Measurements from ENCODE around the gene ZNF277.

ZNF277 gene

GRCh38 chr7:112255388-112255720, 48.9 kb downstream of the ZNF277 start:
- no peak for DNase-seq

GRCh38 chr7:112257073-112257472, 50.6 kb downstream of the ZNF277 start:
- no peak for DNase-seq

DNA sequence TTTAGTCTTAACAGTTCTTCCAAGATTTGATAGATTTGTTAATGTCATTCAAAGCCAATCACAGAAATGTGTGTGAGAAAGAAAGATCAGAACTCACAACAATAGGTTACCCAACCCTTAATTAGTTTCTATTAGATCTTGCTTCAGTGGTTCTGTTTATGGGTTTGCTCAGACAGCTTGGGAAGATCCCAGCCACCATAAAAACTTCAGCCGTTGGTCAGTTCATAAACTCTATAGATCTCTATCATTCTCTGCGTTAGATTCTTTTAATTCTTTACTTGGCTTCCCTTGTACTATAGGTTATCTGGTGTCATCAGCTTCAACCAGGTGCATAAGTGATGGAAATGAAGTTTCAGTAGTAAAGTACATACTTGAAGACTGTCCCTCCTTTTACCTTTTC, 54.4 kb downstream of the ZNF277 start:
- no peak for DNase-seq

- no peak for DNase-seq
Measured at GRCh38 chr7:112262036-112262435, 55.5 kb downstream of the ZNF277 start.

- no peak for DNase-seq
Measured at GRCh38 chr7:112262855-112263487, 56.5 kb downstream of the ZNF277 start.

DNA sequence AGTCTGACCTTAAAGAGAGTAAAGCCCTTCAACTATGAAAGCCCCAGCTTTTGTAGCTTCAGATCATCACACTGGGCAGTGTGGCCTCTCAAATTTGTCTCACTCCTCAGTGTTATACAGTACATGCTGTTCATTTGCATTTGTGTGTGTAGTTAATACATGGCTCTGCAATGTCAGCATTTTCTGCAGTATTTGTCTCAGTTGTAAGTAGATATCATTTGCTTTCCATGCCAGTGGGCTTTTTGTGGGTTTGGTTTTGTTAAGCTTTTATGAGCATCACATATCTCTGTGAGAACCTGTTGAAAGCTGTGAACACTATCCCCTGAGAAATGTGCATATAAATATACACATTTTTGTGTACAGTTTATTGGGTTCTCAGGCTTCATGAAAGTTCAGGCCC, 57.0 kb downstream of the ZNF277 start:
- no peak for DNase-seq

DNA sequence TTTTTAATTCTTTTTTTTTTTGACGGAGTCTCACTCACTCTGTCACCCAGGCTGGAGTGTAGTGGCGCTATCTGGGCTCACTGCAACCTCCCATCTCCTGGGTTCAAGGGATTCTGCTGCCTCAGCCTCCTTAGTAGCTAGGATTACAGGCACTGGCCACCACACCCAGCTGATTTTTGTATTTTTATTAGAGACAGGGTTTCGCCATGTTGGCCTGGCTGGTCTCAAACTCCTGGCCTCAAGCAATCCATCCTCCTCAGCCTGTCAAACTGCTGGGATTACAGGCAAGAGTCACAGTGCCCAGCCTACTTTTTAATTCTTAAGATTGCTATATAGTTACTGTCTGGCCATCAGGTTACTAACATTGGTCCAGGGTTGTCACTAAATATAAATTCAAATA, 59.6 kb downstream of the ZNF277 start:
- no peak for DNase-seq

GRCh38 chr7:112266595-112267270, 60.2 kb downstream of the ZNF277 start:
- no peak for DNase-seq

DNA sequence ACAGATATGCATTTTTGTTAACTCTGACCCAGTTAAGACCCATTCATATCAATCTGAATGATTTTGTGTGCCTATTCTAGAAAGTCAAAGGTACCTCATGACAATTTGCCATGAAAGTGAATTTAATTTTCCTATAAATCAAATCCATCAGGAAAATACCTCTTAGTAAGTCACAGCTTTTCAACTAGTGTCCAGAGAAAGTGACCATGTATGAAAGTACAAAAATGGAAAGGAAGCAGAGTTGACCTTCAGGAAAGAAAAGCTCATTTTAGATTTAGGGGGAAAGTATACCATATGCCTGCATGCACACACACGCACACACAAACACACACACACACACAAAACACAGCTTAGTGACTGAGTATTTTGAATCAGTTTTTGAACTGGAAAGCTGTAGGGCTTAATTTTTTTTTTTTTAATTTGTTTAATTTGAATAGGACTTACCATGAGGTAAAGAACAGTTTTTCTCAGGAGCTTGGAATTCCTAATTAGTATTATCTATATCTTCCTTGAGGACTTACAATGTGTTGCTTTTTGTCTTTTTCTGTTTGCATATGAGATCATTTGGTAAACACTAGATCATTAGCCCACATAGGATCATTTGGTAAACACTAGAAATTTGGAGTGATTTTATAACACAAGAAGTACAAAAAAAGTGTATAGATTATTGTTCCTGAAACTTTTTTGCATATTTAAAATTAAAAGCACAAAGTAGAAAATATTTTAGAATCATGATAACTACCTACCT, 61.6 kb downstream of the ZNF277 start:
- no peak for DNase-seq

- DNase-seq, result no peak
Measured at GRCh38 chr7:112271162-112271561, 64.7 kb downstream of the ZNF277 start.

DNA sequence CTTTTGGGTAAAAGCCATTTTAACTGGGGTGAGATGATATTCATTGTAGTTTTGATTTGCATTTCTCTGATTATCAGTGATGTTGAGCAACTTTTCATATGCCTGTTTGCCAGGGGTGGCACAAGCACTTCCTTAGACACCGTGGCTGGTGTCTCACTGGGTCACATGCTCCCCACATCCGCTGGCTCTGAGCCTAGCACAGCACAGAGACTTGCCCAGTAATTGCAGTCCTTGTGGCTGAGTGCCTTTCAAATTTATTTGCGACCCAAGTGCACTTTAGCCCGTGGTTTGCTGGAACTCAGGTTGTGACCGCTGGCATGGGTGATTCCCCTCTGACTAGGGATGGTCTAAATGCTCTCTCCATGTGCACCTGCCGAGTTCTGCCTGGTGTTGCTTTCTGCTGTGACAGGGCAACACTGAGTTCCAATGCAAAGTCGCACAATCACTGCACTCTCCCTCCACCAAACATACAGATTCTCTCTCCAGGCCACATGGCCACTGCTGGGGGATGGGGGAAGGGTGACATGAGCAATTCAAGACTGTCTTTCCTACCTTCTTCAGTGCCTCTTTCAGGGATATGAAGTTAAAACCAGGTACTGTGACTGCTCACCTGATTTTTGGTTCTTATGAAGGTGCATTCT, 66.5 kb downstream of the ZNF277 start:
- no peak for DNase-seq

DNA sequence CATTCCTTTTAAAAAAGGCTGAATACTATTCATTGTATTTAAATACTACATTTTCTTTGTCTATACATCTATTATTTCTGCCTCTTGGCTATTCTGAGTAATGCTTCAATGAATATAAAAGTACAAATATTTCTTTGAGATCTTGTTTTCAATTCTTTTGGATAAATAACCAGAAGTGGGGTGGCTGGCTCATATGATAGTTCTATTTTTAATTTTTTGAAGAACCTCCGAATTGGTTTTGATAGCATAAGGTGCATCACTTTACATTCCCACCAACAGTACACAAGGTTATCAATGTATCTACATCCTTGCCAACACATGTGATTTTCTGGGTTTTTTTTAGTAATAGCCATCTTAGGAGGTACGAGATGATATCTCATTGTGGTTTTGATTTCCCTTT, 72.5 kb downstream of the ZNF277 start:
- DNase-seq, result no peak

DNA sequence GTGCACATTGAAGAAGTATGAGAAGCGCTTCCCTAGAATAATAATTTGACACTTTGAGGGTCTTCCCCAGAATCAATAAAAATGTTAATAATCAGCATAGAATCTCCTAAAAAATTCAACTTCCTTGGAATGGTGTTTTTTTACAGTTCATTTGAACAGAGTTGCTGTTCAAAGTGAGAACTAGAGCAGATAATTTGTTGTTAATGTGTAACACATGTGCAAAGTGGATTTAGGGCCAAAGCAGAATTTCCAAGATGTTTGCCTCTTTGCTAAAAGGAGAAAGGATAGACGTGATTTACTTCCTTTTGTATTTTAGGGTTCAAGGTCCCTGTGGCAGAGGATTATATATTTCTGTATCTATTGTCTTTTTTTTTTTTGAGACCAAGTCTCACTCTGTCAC, 73.8 kb downstream of the ZNF277 start:
- no peak for DNase-seq

DNA sequence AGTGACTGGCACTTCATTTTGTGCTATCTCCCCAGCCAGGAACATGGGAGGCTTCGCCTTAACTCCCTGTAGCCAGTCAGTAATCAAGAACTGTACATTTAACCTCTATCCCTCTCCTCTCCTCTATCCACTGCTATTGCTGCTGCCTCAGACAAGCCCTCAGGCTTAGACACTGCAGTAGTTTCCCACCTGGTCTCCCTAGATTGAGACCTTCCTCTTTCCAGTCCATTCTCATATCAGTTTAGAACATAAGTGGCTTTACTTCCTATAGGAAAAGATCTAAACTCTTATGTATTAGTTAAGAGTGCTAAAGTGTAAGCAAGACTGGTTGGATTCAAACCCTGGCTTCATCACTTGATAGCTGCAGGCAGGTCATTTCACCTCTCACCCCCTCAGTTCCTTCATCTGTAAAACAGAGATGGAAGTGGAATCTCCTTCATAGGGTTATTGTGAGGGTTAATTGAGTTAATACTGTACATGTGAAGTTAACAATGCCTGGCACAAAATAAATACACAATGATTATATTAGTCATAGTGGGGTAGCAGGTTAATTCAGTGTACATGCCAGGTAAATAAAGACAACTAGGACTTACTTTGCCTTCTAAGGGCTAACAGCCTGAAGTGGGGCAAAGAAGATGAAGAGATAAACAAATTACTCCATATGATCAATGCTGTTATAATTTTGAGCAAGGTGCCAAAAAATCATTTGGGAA, 76.1 kb downstream of the ZNF277 start:
- no peak for DNase-seq

DNA sequence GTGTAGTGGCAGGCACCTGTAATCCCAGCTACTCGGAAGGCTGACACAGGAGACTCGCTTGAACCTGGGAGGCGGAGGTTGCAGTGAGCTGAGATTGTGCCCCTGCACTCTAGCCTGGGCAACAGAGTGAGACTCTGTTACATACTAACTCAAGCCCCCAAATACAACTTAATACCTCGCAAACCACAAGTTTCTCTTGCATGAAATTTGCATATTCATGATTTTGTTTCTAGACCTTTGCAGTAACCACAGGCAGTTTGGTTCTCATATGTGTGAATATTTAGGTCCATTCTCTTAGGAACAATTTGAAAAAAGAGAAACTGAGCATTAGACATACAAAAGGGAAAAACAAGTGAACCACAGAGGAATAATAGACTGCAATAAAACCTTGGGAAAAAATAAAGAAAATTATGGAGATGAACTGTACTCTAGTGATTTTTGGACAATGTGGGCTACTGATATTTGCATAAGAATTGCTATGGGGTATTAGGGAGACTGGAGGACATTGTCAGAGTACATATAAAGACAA, 77.0 kb downstream of the ZNF277 start:
- no peak for DNase-seq

DNA sequence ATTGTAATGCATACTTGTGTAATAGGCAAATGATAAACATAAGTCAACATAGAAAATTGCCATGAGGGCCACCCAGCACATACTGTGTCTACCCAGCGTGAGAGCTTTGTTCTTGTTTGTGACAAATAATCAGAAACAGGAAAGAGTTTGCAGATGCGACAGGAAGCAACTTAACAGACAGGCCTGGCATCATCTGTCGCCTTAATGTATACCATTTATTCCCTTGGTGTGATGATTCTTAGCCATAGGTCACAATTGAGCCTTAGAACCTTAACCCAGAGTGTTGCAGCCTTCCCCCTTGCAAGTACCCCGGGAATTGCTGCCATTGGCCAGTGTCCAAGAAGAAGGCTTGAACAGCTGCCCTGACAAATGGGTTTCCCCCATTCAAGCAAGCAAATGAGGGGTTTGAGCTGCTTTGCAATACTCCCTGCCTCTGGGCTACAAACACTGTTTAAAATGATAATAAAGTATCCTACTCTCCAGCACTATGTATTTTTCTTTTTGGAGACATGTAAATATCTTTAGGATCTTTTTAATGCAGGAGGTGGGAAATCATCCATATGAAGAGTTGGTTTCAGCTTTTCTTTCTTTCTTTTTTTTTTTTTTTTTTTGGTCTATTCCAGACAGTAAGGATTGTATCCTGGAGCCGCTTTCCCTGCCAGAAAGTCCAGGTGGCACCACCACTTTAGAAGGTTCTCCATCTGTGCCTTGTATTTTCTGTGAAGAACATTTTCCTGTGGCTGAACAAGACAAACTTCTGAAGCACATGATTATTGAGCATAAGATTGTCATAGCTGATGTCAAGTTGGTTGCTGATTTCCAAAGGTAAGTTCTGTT, 80.0 kb downstream of the ZNF277 start:
- no peak for DNase-seq

DNA sequence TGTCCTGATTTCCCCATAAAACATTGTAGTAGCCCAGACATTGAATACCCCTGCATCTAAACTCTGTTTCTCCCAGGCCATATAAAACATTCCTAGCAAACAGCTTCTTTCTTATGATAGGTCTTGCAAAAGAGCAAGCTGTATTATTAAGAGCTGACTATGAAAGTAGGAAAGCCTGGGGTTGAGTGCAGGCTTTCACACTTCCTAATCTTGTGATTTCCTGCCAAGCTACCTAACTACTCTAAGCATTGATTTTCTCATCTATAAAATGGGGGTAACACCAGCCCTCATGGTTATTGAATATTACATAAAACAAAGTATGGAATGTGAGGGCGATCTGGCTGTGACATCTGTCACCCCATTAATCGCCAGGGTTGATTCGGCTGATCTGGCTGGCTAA, 81.8 kb downstream of the ZNF277 start:
- no peak for DNase-seq

DNA sequence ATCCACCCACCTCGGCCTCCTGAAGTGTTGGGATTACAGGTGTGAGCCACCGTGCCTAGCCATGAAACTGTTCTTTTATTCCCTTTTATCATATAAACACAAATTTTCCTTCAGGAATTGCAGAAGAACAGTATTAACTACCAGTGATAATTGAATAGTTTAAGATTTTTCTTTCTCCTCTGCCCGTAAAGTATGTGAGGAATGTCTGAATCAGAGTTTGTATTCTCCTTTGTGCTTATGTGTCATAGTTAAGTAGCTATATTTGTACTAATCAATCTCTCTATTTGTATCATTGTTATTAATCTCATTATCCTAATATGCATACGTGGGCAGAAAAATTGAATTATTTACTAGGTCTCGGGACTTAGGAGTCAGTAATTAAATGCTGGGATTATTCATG, 83.6 kb downstream of the ZNF277 start:
- DNase-seq, result no peak

- no peak for DNase-seq
Measured at GRCh38 chr7:112292162-112292561, 85.7 kb downstream of the ZNF277 start.

DNA sequence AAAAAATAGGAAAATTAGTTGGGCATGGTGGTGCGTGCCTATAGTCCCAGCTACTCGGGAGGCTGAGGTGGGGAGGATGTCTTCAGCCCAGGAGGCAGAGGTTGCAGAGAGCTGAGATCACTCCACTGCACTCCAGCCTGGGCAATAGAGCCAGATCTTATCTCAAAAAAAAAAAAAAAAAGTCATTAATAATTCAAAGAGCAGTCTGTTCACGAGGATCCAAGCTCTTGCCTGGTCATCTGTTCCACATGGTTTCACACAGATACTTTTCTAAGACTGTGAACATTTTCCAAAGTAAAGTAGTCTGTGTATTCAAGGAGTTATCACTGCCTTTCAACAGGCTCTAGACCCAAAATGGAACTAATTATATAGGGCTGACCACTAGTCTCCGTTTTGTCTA, 86.9 kb downstream of the ZNF277 start:
- DNase-seq, result no peak

DNA sequence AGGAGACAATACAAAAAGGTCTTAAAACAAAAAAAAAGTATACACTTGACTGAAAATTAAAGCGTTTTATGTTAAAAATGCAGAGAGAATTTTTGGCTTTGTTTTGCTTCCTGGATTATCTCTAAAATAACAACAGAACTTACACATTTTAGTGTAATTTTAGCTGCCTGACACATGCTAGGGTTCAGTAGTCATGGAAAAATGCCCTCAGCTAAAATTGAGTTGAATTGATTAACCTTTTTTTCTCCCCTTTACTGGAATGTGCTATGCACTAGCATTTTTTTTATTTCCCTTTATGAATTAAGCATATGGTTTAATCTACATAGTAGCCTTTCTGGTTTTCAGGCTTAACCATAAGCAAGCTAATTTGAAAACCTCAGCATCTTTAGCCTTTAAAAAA, 89.9 kb downstream of the ZNF277 start:
- DNase-seq, result no peak

DNA sequence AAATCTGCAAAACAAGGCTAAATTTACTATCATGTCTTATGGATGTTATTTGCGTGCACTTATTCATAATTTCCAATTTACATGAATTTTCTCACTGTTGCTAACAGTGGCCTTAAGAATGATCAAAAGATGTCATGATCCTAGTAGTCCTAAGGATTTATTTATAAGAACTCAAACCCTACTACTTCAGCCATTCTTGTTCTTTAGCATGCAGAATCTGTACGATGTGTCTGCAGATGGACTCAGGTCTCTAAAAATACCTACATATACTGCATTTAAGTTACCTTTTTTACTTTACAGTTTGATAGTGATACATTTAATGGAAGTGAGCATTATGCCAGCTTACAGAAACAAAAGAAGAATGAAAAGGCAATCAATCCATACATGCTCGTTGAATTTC, 91.2 kb downstream of the ZNF277 start:
- DNase-seq, result no peak

Data from midbrain (tissue), 1 donor.